Measurements from ENCODE around the gene TRIP13.

Gene TRIP13

GRCh38 chr5:944992-945685, 52.5 kb downstream of the TRIP13 start:
- Histone ChIP-seq H3K4me3 (ENCODE audit: low read depth, low read length) (no peak overlapping the region), H3K27me3 (replicated peaks) (peaks cover 56% of the 10 kb centered on the region), H3K36me3 (replicated peaks) (no peaks in the 10 kb centered on the region), H3K27ac (no peak overlapping the region)
- TF ChIP-seq CTCF (IDR thresholded peaks at IDR 0.05; ENCODE audit: low read depth, low read length, missing control alignments) = no peak
- in situ Hi-C loops (cut with HindIII; ENCODE audit: low pct_ligation_motif_present, low sequenced_read_pairs) = loop anchor here (25.0 kb wide), 1 partner anchor 217 kb away; no protein-coding TSS in a partner anchor
- no peak for DNase-seq

- H3K27ac ChIP-seq = no peak overlapping the region
- peaks cover 62% of the 10 kb centered on the region for H3K27me3 ChIP-seq (replicated peaks)
- H3K36me3 ChIP-seq (replicated peaks) = no peaks in the 10 kb centered on the region
- in situ Hi-C loops (cut with HindIII; ENCODE audit: low pct_ligation_motif_present, low sequenced_read_pairs) = loop anchor here (25.0 kb wide), 1 partner anchor 216 kb away; no protein-coding TSS in a partner anchor
- no peak overlapping the region for H3K4me3 ChIP-seq (ENCODE audit: low read depth, low read length)
- DNase-seq = no peak
- TF ChIP-seq CTCF (IDR thresholded peaks at IDR 0.05; ENCODE audit: low read depth, low read length, missing control alignments) = no peak
Measured at GRCh38 chr5:945691-946551, 53.2 kb downstream of the TRIP13 start.

GRCh38 chr5:946720-947625, 54.3 kb downstream of the TRIP13 start:
- H3K36me3 ChIP-seq (replicated peaks) = no peaks in the 10 kb centered on the region
- peaks cover 67% of the 10 kb centered on the region for H3K27me3 ChIP-seq (replicated peaks)
- H3K4me3 ChIP-seq (ENCODE audit: low read depth, low read length) = no peak overlapping the region
- no peak for TF ChIP-seq CTCF (IDR thresholded peaks at IDR 0.05; ENCODE audit: low read depth, low read length, missing control alignments)
- no peak for DNase-seq
- no peak overlapping the region for H3K27ac ChIP-seq
- in situ Hi-C loops (cut with HindIII; ENCODE audit: low pct_ligation_motif_present, low sequenced_read_pairs) = loop anchor here (25.0 kb wide), 1 partner anchor 215 kb away; no protein-coding TSS in a partner anchor

GRCh38 chr5:947626-948471, 55.2 kb downstream of the TRIP13 start:
- no peak for DNase-seq
- Histone ChIP-seq H3K4me3 (ENCODE audit: low read depth, low read length) (no peak overlapping the region), H3K36me3 (replicated peaks) (no peaks in the 10 kb centered on the region), H3K27ac (no peak overlapping the region), H3K27me3 (replicated peaks) (peaks cover 70% of the 10 kb centered on the region)
- peak; percentile 34 for TF ChIP-seq CTCF (IDR thresholded peaks at IDR 0.05; ENCODE audit: low read depth, low read length, missing control alignments)
- in situ Hi-C loops (cut with HindIII; ENCODE audit: low pct_ligation_motif_present, low sequenced_read_pairs) = loop anchor here (25.0 kb wide), 1 partner anchor 214 kb away; no protein-coding TSS in a partner anchor

Data from brain microvascular endothelial cell (primary cell).